Measurements from ENCODE around the gene HEYL. TPM values are rescaled to one million over a fixed set of nuclear protein-coding genes. Genes with fewer than 3 reads are reported as not detected.

HEYL gene
- 20.5 TPM for total RNA-seq
- long read RNA-seq, transcript HEYL-201 (5 exons, 3,661 nt) = major isoform, 10 of 55 reads
- long read RNA-seq, partial matches to known transcripts = 3 of 55 reads
- long read RNA-seq, other reads (novel, unspliced or antisense) = 42 of 55 reads

- peak; percentile 91 for DNase-seq (ENCODE audit: low spot score)
- intact Hi-C loops (cut with DNase I) = no loop called here
Observed at GRCh38 chr1:39639305-39640130, at the start of gene HEYL. Gene HEYL (minus strand): TSS chr1:39639643. CDS start chr1:39639625, 18 bp downstream.

- no peak for DNase-seq (ENCODE audit: low spot score)
- intact Hi-C loops (cut with DNase I) = no loop called here
Observed at GRCh38 chr1:39689214-39689613, 49.8 kb upstream of the HEYL start.

GRCh38 chr1:39688706-39689105, 49.3 kb upstream of the HEYL start:
- intact Hi-C loops (cut with DNase I) = no loop called here
- no peak for DNase-seq (ENCODE audit: low spot score)

- intact Hi-C loops (cut with DNase I) = no loop called here
- no peak for DNase-seq (ENCODE audit: low spot score)
Observed at GRCh38 chr1:39687243-39687642, 47.8 kb upstream of the HEYL start.

- DNase-seq (ENCODE audit: low spot score) = no peak
- intact Hi-C loops (cut with DNase I) = no loop called here
Observed at GRCh38 chr1:39685071-39685470, 45.6 kb upstream of the HEYL start.

GRCh38 chr1:39684313-39684664, 44.8 kb upstream of the HEYL start:
- intact Hi-C loops (cut with DNase I) = no loop called here
- no peak for DNase-seq (ENCODE audit: low spot score)

- intact Hi-C loops (cut with DNase I) = no loop called here
- no peak for DNase-seq (ENCODE audit: low spot score)
Observed at GRCh38 chr1:39683591-39684312, 44.3 kb upstream of the HEYL start.

GRCh38 chr1:39681999-39682398, 42.6 kb upstream of the HEYL start:
- intact Hi-C loops (cut with DNase I) = no loop called here
- no peak for DNase-seq (ENCODE audit: low spot score)

- no peak for DNase-seq (ENCODE audit: low spot score)
- intact Hi-C loops (cut with DNase I) = no loop called here
Observed at GRCh38 chr1:39681294-39681693, 41.9 kb upstream of the HEYL start.

GRCh38 chr1:39680751-39681150, 41.3 kb upstream of the HEYL start:
- intact Hi-C loops (cut with DNase I) = no loop called here
- no peak for DNase-seq (ENCODE audit: low spot score)

GRCh38 chr1:39679821-39680220, 40.4 kb upstream of the HEYL start:
- no peak for DNase-seq (ENCODE audit: low spot score)
- intact Hi-C loops (cut with DNase I) = no loop called here

- intact Hi-C loops (cut with DNase I) = no loop called here
Observed at GRCh38 chr1:39678889-39679288, 39.4 kb upstream of the HEYL start.

GRCh38 chr1:39677645-39678044, 38.2 kb upstream of the HEYL start:
- DNase-seq (ENCODE audit: low spot score) = no peak
- intact Hi-C loops (cut with DNase I) = no loop called here

More at GRCh38 chr1:39678889-39679288, 39.4 kb upstream of the HEYL start:
- DNase-seq (ENCODE audit: low spot score) = no peak

- intact Hi-C loops (cut with DNase I) = no loop called here
- no peak for DNase-seq (ENCODE audit: low spot score)
Observed at GRCh38 chr1:39676948-39677548, 37.6 kb upstream of the HEYL start.

GRCh38 chr1:39675220-39675619, 35.8 kb upstream of the HEYL start:
- intact Hi-C loops (cut with DNase I) = no loop called here
- no peak for DNase-seq (ENCODE audit: low spot score)

- DNase-seq (ENCODE audit: low spot score) = no peak
- intact Hi-C loops (cut with DNase I) = no loop called here
Observed at GRCh38 chr1:39673215-39673614, 33.8 kb upstream of the HEYL start.

- intact Hi-C loops (cut with DNase I) = no loop called here
- DNase-seq (ENCODE audit: low spot score) = no peak
Observed at GRCh38 chr1:39672551-39672947, 33.1 kb upstream of the HEYL start.

GRCh38 chr1:39671793-39672550, 32.5 kb upstream of the HEYL start, which contains the start of gene NT5C1A:
Gene NT5C1A (minus strand): TSS chr1:39672107. CDS start chr1:39672038, 69 bp downstream.
- no peak for DNase-seq (ENCODE audit: low spot score)
- intact Hi-C loops (cut with DNase I) = no loop called here

GRCh38 chr1:39671433-39671792, 32.0 kb upstream of the HEYL start:
- DNase-seq (ENCODE audit: low spot score) = peak; percentile 86
- intact Hi-C loops (cut with DNase I) = no loop called here

GRCh38 chr1:39670689-39671088, 31.2 kb upstream of the HEYL start:
- intact Hi-C loops (cut with DNase I) = no loop called here
- no peak for DNase-seq (ENCODE audit: low spot score)
